Retinal pigment epithelial cell (primary cell): Measurements from ENCODE around the gene PPM1M.

Source experiments
- DNase-seq: peaks from one replicate; pipeline ENCODE4 v3.0.0-alpha.2; 2010; ENCODE audit warnings: low read depth
- H3K4me3 ChIP-seq: 2 replicates; pipeline ENCODE4 v1.5.1; 2011; ENCODE audit warnings: mild to moderate bottlenecking, low read length, control low read depth, moderate library complexity
- CTCF ChIP-seq: conservative IDR thresholded peaks from 2 replicates; pipeline ENCODE4 v1.5.1; 2011; ENCODE audit warnings: low read depth, low read length, control low read depth, inconsistent platforms

PPM1M gene

DNA sequence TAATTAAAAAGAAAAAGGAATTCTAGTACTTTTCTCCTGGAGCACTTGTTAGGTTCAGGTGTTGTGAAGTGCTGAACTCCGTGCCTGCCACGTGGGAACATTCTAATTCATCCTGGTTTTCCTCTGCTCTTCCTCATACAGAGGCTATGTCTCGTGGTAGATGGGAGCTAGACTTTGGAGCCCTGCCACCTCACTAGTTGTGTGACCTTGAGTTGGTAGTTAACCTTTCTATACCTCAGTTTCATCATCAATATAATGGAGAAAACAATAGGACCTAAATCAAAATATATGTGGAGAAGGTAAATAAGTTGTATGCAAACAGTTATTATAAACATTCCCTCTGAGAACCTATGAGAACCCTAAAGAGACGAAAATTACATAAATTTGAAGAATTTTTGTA is 37.0 kb upstream of the PPM1M start:
- TF ChIP-seq CTCF: no peak
- H3K4me3 ChIP-seq: no peak overlapping the region
- DNase-seq: no peak

DNA sequence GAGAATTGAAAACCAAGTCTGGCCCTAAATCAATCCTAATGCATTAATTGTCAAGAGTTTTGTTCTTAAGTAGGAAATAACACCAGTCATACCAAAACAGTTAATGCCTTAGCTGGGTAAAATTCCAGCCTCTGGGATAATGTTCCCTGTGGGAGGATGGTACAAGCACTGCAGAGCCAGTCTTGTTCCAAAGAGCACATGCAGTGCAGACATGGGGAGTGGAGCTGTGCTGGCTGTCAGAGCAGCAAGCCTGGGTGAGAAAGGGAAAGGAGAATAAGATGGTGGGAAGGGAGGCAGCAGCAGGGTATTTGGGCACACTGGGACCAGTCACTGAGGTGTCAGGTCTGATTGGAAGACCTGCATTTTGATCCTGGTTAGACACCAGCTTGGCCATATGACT is 35.5 kb upstream of the PPM1M start:
- TF ChIP-seq CTCF: no peak
- no peak for DNase-seq
- H3K4me3 ChIP-seq: no peak overlapping the region

- H3K4me3 ChIP-seq: no peak overlapping the region
- TF ChIP-seq CTCF: no peak
- DNase-seq: no peak
Measured at GRCh38 chr3:52210550-52211046, 35.0 kb upstream of the PPM1M start.

DNA sequence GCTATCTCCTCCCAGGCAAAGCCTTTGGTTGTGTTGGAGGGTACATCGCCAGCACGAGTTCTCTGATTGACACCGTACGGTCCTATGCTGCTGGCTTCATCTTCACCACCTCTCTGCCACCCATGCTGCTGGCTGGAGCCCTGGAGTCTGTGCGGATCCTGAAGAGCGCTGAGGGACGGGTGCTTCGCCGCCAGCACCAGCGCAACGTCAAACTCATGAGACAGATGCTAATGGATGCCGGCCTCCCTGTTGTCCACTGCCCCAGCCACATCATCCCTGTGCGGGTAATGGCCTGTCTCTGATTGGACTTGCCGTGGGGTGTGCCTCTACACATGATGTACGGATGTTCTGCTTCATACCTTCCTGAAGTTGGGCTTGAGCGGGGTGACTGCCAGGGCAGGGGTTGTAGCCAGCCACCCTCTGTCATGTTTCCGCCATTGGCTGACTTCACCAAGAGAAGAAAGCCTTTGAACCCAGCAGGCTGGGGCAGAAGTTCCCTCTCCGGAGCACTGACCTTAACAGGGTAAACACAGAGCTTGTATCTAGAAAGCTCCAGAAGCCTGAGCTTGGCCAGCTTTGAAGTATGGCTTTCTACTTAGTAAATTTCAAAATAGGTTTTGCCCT is 34.2 kb upstream of the PPM1M start:
- no peak overlapping the region for H3K4me3 ChIP-seq
- TF ChIP-seq CTCF: no peak

GRCh38 chr3:52213005-52213404 is 32.6 kb upstream of the PPM1M start:
- TF ChIP-seq CTCF: no peak
- H3K4me3 ChIP-seq: no peak overlapping the region
- no peak for DNase-seq

More for the DNA sequence above, 34.2 kb upstream of the PPM1M start:
- DNase-seq: no peak

DNA sequence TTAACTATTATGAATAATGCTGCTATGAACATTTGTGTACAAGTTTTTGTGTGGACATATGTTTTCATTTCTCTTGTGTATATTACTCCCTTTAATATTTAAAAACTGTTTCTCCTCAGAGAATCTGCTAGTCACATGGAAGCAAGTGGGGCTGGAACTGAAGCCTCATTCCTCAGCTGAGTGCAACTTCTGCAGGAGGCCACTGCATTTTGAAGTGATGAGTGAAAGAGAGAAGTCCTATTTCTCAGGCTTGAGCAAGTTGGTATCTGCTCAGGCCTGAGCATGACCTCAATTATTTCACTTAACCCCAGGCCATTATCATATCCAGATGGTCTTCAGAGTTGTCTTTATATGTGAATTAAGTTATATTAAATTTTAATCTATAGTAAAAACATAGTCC is 31.7 kb upstream of the PPM1M start:
- no peak for DNase-seq
- no peak overlapping the region for H3K4me3 ChIP-seq
- no peak for TF ChIP-seq CTCF

GRCh38 chr3:52215351-52215750 is 30.2 kb upstream of the PPM1M start:
- no peak for TF ChIP-seq CTCF
- no peak overlapping the region for H3K4me3 ChIP-seq
- no peak for DNase-seq
